ENCODE results near the gene PLCL2.

Gene PLCL2

DNA sequence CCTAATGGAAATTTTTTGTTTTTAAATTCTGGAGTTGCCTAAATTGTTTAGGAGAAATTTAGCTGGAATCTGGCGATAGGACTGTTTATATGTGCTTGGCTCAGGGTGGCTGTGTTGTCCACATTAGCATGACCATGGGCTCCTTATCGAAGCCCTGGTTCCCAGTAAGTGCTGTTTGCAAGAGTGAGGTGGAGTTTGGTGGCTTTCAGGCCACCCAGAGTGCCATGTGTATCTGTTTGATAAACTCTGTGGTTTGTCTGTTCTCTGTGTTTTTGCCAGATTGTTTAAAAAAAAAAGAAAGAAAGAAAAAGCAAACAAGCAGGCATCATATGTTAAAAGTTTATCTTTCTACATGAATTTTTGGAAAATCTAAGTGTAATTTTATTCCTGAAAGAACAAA, 51.5 kb downstream of the PLCL2 start:
- no peaks in the 10 kb centered on the region for H3K27me3 ChIP-seq (ENCODE audit: control insufficient read depth, insufficient read depth, low read length, poor library complexity, severe bottlenecking)
- no peak overlapping the region for H3K27ac ChIP-seq (ENCODE audit: insufficient read depth, low read depth, low read length, poor library complexity, severe bottlenecking)
- H3K4me1 ChIP-seq (ENCODE audit: control insufficient read depth, insufficient read depth, low read length): peaks cover 6% of the 10 kb centered on the region
- no peak overlapping the region for H3K4me3 ChIP-seq (ENCODE audit: insufficient read depth, low read depth, low read length)
- H3K36me3 ChIP-seq (ENCODE audit: control insufficient read depth, insufficient read depth, low read length): no peaks in the 10 kb centered on the region
- WGBS, 2 experiments: 52 to 56% methylated on average over 2 of the region's 2 CpGs
- H3K9me3 ChIP-seq (ENCODE audit: control insufficient read depth, low read length): no peaks in the 10 kb centered on the region

GRCh38 chr3:16936676-16937230, 52.0 kb downstream of the PLCL2 start:
- H3K27ac ChIP-seq (ENCODE audit: insufficient read depth, low read depth, low read length, poor library complexity, severe bottlenecking): no peak overlapping the region
- no peaks in the 10 kb centered on the region for H3K9me3 ChIP-seq (ENCODE audit: control insufficient read depth, low read length)
- peaks cover 8% of the 10 kb centered on the region for H3K4me1 ChIP-seq (ENCODE audit: control insufficient read depth, insufficient read depth, low read length)
- H3K27me3 ChIP-seq (ENCODE audit: control insufficient read depth, insufficient read depth, low read length, poor library complexity, severe bottlenecking): no peaks in the 10 kb centered on the region
- H3K36me3 ChIP-seq (ENCODE audit: control insufficient read depth, insufficient read depth, low read length): no peaks in the 10 kb centered on the region
- 97 to 98% methylated on average over 2 to 6 of the region's 7 CpGs for WGBS, 2 experiments
- H3K4me3 ChIP-seq (ENCODE audit: insufficient read depth, low read depth, low read length): no peak overlapping the region

DNA sequence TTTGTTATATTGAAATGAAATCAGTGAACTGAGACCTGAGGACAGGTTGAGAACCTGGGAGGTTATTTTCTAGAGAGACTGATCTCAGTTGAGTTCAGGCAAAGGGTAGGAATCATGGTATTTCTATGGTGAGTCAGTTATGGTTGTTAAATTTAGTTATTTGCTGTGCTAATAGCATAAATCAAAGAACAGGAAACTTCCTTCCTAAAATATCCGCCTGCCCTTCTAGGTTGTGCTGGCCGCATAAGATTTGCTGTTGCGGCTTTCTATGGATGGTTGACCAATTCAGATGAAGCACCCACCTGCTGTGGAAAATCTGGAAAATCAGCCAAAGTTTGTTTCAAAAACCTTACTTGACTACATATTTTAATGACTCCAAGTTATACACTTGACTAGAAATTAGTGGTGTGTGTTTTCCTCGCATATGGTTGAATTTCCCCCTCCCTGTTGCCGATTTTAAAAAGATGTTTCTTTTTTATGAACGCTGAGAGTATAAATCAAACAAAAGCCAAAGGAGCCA, 52.6 kb downstream of the PLCL2 start:
- WGBS, 2 experiments: 93 to 95% methylated on average over 6 of the region's 6 CpGs
- no peaks in the 10 kb centered on the region for H3K9me3 ChIP-seq (ENCODE audit: control insufficient read depth, low read length)
- no peak overlapping the region for H3K27ac ChIP-seq (ENCODE audit: insufficient read depth, low read depth, low read length, poor library complexity, severe bottlenecking)
- no peaks in the 10 kb centered on the region for H3K27me3 ChIP-seq (ENCODE audit: control insufficient read depth, insufficient read depth, low read length, poor library complexity, severe bottlenecking)
- H3K36me3 ChIP-seq (ENCODE audit: control insufficient read depth, insufficient read depth, low read length): no peaks in the 10 kb centered on the region
- no peak overlapping the region for H3K4me3 ChIP-seq (ENCODE audit: insufficient read depth, low read depth, low read length)
- H3K4me1 ChIP-seq (ENCODE audit: control insufficient read depth, insufficient read depth, low read length): peaks cover 8% of the 10 kb centered on the region

- Histone ChIP-seq H3K4me1 (ENCODE audit: control insufficient read depth, insufficient read depth, low read length) (peaks cover 8% of the 10 kb centered on the region), H3K4me3 (ENCODE audit: insufficient read depth, low read depth, low read length) (no peak overlapping the region), H3K9me3 (ENCODE audit: control insufficient read depth, low read length) (no peaks in the 10 kb centered on the region), H3K27me3 (ENCODE audit: control insufficient read depth, insufficient read depth, low read length, poor library complexity, severe bottlenecking) (no peaks in the 10 kb centered on the region), H3K36me3 (ENCODE audit: control insufficient read depth, insufficient read depth, low read length) (no peaks in the 10 kb centered on the region), H3K27ac (ENCODE audit: insufficient read depth, low read depth, low read length, poor library complexity, severe bottlenecking) (no peak overlapping the region)
- 88 to 90% methylated on average over 7 of the region's 7 CpGs for WGBS, 2 experiments
Measured at GRCh38 chr3:16940769-16941700, 56.3 kb downstream of the PLCL2 start.

DNA sequence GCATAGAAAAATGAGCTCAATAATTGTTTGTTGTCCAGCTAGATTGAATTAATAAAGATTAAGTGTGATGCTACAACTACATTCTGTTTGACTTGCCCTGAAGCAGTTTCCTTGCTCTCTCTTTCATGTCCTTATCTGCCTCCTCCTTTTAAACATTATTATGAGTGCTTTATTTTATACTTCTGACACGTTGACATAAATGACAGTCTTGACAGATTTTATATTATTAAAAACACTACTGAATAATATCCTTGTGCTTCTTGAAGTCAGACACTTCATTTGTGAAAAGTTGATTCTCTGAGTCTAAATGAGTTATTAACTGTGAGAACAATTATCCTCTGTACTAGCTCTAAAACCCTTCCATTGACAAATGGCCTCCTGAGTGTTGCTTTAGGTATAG, 58.2 kb downstream of the PLCL2 start:
- H3K27ac ChIP-seq (ENCODE audit: insufficient read depth, low read depth, low read length, poor library complexity, severe bottlenecking): no peak overlapping the region
- H3K4me3 ChIP-seq (ENCODE audit: insufficient read depth, low read depth, low read length): no peak overlapping the region
- no peaks in the 10 kb centered on the region for H3K27me3 ChIP-seq (ENCODE audit: control insufficient read depth, insufficient read depth, low read length, poor library complexity, severe bottlenecking)
- peaks cover 8% of the 10 kb centered on the region for H3K4me1 ChIP-seq (ENCODE audit: control insufficient read depth, insufficient read depth, low read length)
- H3K36me3 ChIP-seq (ENCODE audit: control insufficient read depth, insufficient read depth, low read length): no peaks in the 10 kb centered on the region
- WGBS, 2 experiments: 86% methylated on average over 1 of the region's 1 CpG; no CpG with 5 or more reads in 1 of the 2 experiments
- H3K9me3 ChIP-seq (ENCODE audit: control insufficient read depth, low read length): no peaks in the 10 kb centered on the region

DNA sequence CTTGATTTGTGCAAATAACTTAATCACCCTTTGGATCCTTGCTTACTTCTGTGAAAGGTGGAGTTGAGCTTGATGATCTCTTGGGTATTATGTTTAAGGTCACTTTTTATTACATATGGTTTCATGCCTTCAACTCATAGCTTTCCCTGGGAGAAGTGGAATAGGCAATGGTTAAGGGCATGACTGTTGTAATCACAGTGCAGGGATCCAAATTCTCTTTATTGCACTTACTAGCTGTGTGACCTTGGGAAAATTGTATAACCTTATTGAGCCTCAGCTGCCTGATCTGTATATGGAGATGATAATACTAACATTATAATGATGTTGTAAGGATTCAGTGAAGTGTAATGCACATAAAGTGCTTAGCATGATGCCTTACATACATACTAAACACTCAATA, 59.1 kb downstream of the PLCL2 start:
- Histone ChIP-seq H3K27ac (ENCODE audit: insufficient read depth, low read depth, low read length, poor library complexity, severe bottlenecking) (no peak overlapping the region), H3K4me1 (ENCODE audit: control insufficient read depth, insufficient read depth, low read length) (peaks cover 8% of the 10 kb centered on the region)

GRCh38 chr3:16944356-16944755, 59.6 kb downstream of the PLCL2 start:
- no peaks in the 10 kb centered on the region for H3K27me3 ChIP-seq (ENCODE audit: control insufficient read depth, insufficient read depth, low read length, poor library complexity, severe bottlenecking)
- H3K9me3 ChIP-seq (ENCODE audit: control insufficient read depth, low read length): no peaks in the 10 kb centered on the region
- no peak overlapping the region for H3K27ac ChIP-seq (ENCODE audit: insufficient read depth, low read depth, low read length, poor library complexity, severe bottlenecking)
- H3K4me3 ChIP-seq (ENCODE audit: insufficient read depth, low read depth, low read length): no peak overlapping the region
- 84 to 95% methylated on average over 1 of the region's 1 CpG for WGBS, 2 experiments
- no peaks in the 10 kb centered on the region for H3K36me3 ChIP-seq (ENCODE audit: control insufficient read depth, insufficient read depth, low read length)
- H3K4me1 ChIP-seq (ENCODE audit: control insufficient read depth, insufficient read depth, low read length): peaks cover 8% of the 10 kb centered on the region

More for the DNA sequence above, 59.1 kb downstream of the PLCL2 start:
- Histone ChIP-seq H3K36me3 (ENCODE audit: control insufficient read depth, insufficient read depth, low read length) (no peaks in the 10 kb centered on the region), H3K9me3 (ENCODE audit: control insufficient read depth, low read length) (no peaks in the 10 kb centered on the region), H3K27me3 (ENCODE audit: control insufficient read depth, insufficient read depth, low read length, poor library complexity, severe bottlenecking) (no peaks in the 10 kb centered on the region), H3K4me3 (ENCODE audit: insufficient read depth, low read depth, low read length) (no peak overlapping the region)

GRCh38 chr3:16945330-16945729, 60.6 kb downstream of the PLCL2 start:
- H3K9me3 ChIP-seq (ENCODE audit: control insufficient read depth, low read length): no peaks in the 10 kb centered on the region
- no peak overlapping the region for H3K4me3 ChIP-seq (ENCODE audit: insufficient read depth, low read depth, low read length)
- no peaks in the 10 kb centered on the region for H3K36me3 ChIP-seq (ENCODE audit: control insufficient read depth, insufficient read depth, low read length)
- peaks cover 8% of the 10 kb centered on the region for H3K4me1 ChIP-seq (ENCODE audit: control insufficient read depth, insufficient read depth, low read length)
- no peaks in the 10 kb centered on the region for H3K27me3 ChIP-seq (ENCODE audit: control insufficient read depth, insufficient read depth, low read length, poor library complexity, severe bottlenecking)
- no peak overlapping the region for H3K27ac ChIP-seq (ENCODE audit: insufficient read depth, low read depth, low read length, poor library complexity, severe bottlenecking)

DNA sequence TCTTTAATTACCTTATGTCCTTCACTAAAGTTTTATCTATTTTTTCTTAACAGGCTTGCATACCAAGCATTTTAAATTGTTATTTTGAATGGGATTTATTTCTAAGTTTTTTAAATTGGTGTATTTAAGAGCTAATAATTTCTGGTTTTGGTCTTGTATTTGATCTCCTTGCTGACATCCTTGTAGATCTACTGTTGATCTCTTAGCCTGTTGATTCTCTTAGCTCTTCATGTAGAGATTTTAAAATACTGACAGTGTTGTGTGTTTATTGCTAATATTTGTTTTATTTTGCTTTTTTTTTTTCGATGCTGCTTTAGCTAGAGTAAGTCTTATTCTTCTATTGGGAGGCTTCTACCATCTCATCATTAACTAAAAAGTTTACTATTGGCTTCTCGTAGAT, 65.5 kb downstream of the PLCL2 start:
- no peaks in the 10 kb centered on the region for H3K4me1 ChIP-seq (ENCODE audit: control insufficient read depth, insufficient read depth, low read length)
- 100% methylated on average over 1 of the region's 2 CpGs; no CpG with 5 or more reads in 1 of the 2 experiments for WGBS, 2 experiments
- H3K4me3 ChIP-seq (ENCODE audit: insufficient read depth, low read depth, low read length): no peak overlapping the region
- no peaks in the 10 kb centered on the region for H3K27me3 ChIP-seq (ENCODE audit: control insufficient read depth, insufficient read depth, low read length, poor library complexity, severe bottlenecking)
- no peaks in the 10 kb centered on the region for H3K36me3 ChIP-seq (ENCODE audit: control insufficient read depth, insufficient read depth, low read length)
- H3K27ac ChIP-seq (ENCODE audit: insufficient read depth, low read depth, low read length, poor library complexity, severe bottlenecking): no peak overlapping the region
- no peaks in the 10 kb centered on the region for H3K9me3 ChIP-seq (ENCODE audit: control insufficient read depth, low read length)

GRCh38 chr3:16950845-16951244, 66.1 kb downstream of the PLCL2 start:
- Histone ChIP-seq H3K27me3 (ENCODE audit: control insufficient read depth, insufficient read depth, low read length, poor library complexity, severe bottlenecking) (no peaks in the 10 kb centered on the region), H3K4me1 (ENCODE audit: control insufficient read depth, insufficient read depth, low read length) (no peaks in the 10 kb centered on the region), H3K27ac (ENCODE audit: insufficient read depth, low read depth, low read length, poor library complexity, severe bottlenecking) (no peak overlapping the region), H3K36me3 (ENCODE audit: control insufficient read depth, insufficient read depth, low read length) (no peaks in the 10 kb centered on the region), H3K4me3 (ENCODE audit: insufficient read depth, low read depth, low read length) (no peak overlapping the region), H3K9me3 (ENCODE audit: control insufficient read depth, low read length) (no peaks in the 10 kb centered on the region)
- 100% methylated on average over 1 of the region's 1 CpG; no CpG with 5 or more reads in 1 of the 2 experiments for WGBS, 2 experiments

All from ectodermal cell (in vitro differentiated cells).